ENCODE results near the gene GNL3L. TPM values are rescaled to one million over a fixed set of nuclear protein-coding genes. Genes with fewer than 3 reads are reported as not detected.
A peak's percentile ranks its signal among the peaks of the same experiment; 100 is the strongest.

Gene GNL3L
- total and polyA plus RNA-seq, 2 experiments from 2014 or later, result 10.3 to 31.5 TPM

- H3K4me3 ChIP-seq, result no peak overlapping the region
- no peaks in the 10 kb centered on the region for H3K9me2 ChIP-seq (replicated peaks; ENCODE audit: insufficient read depth)
- peak overlapping the region; percentile 80 for H3K4me2 ChIP-seq
- peak overlapping the region; percentile 17 for H2AFZ ChIP-seq
- WGBS (ENCODE audit: low lambda C conversion rate, missing lambda C conversion rate), result 80% methylated on average over 6 of the region's 6 CpGs
- no peaks in the 10 kb centered on the region for H3K27me3 ChIP-seq
- no peaks in the 10 kb centered on the region for H4K20me1 ChIP-seq (ENCODE audit: insufficient read depth, poor library complexity, severe bottlenecking)
- no peak for TF ChIP-seq CTCF (IDR thresholded peaks at IDR 0.05; ENCODE audit: poor library complexity)
- no peak for TF ChIP-seq EZH2phosphoT487 (IDR thresholded peaks at IDR 0.05; ENCODE audit: low read depth, severe bottlenecking, unreplicated experiment)
- TF ChIP-seq EZH2 (IDR thresholded peaks at IDR 0.05; ENCODE audit: borderline replicate concordance), result no peak
- H3K9me3 ChIP-seq (ENCODE audit: low read depth), result no peaks in the 10 kb centered on the region
- peaks cover 6% of the 10 kb centered on the region for H3K4me1 ChIP-seq (ENCODE audit: insufficient read depth)
- peak overlapping the region; percentile 80 for H3K27ac ChIP-seq
- DNase-seq (ENCODE audit: low spot score), result no peak
- H3K36me3 ChIP-seq (replicated peaks; ENCODE audit: insufficient read depth, low read depth), result no peaks in the 10 kb centered on the region
- H3K79me2 ChIP-seq, result peaks cover 28% of the 10 kb centered on the region
These were observed 33.1 kb upstream of the GNL3L start for GRCh38 chrX:54496936-54497335.

GRCh38 chrX:54509400-54509799, 20.6 kb upstream of the GNL3L start:
- Histone ChIP-seq H3K36me3 (replicated peaks; ENCODE audit: insufficient read depth, low read depth) (no peaks in the 10 kb centered on the region), H3K4me2 (no peak overlapping the region), H3K27me3 (no peaks in the 10 kb centered on the region), H3K4me1 (ENCODE audit: insufficient read depth) (no peaks in the 10 kb centered on the region), H2AFZ (peak overlapping the region; percentile 24), H3K4me3 (no peak overlapping the region), H3K27ac (peak overlapping the region; percentile 70), H3K9me2 (replicated peaks; ENCODE audit: insufficient read depth) (no peaks in the 10 kb centered on the region), H3K9me3 (ENCODE audit: low read depth) (no peaks in the 10 kb centered on the region), H3K79me2 (no peaks in the 10 kb centered on the region), H4K20me1 (ENCODE audit: insufficient read depth, poor library complexity, severe bottlenecking) (no peaks in the 10 kb centered on the region)
- TF ChIP-seq EZH2 (IDR thresholded peaks at IDR 0.05; ENCODE audit: borderline replicate concordance), result no peak
- no peak for TF ChIP-seq CTCF (IDR thresholded peaks at IDR 0.05; ENCODE audit: poor library complexity)
- no peak for TF ChIP-seq EZH2phosphoT487 (IDR thresholded peaks at IDR 0.05; ENCODE audit: low read depth, severe bottlenecking, unreplicated experiment)
- 60% methylated on average over 4 of the region's 4 CpGs for WGBS (ENCODE audit: low lambda C conversion rate, missing lambda C conversion rate)
- peak; percentile 15 for DNase-seq (ENCODE audit: low spot score)

GRCh38 chrX:54529151-54529550, 868 bp upstream of the GNL3L start:
- H4K20me1 ChIP-seq (ENCODE audit: insufficient read depth, poor library complexity, severe bottlenecking), result no peaks in the 10 kb centered on the region
- no peak for TF ChIP-seq CTCF (IDR thresholded peaks at IDR 0.05; ENCODE audit: poor library complexity)
- no peak for TF ChIP-seq EZH2 (IDR thresholded peaks at IDR 0.05; ENCODE audit: borderline replicate concordance)
- no peak for TF ChIP-seq EZH2phosphoT487 (IDR thresholded peaks at IDR 0.05; ENCODE audit: low read depth, severe bottlenecking, unreplicated experiment)
- DNase-seq (ENCODE audit: low spot score), result no peak
- no peak overlapping the region for H3K4me3 ChIP-seq
- H2AFZ ChIP-seq, result peak overlapping the region; percentile 51
- peak overlapping the region; percentile 97 for H3K27ac ChIP-seq
- H3K79me2 ChIP-seq, result peaks cover 38% of the 10 kb centered on the region
- no peaks in the 10 kb centered on the region for H3K27me3 ChIP-seq
- no peaks in the 10 kb centered on the region for H3K36me3 ChIP-seq (replicated peaks; ENCODE audit: insufficient read depth, low read depth)
- H3K9me3 ChIP-seq (ENCODE audit: low read depth), result no peaks in the 10 kb centered on the region
- WGBS (ENCODE audit: low lambda C conversion rate, missing lambda C conversion rate), result 38% methylated on average over 3 of the region's 3 CpGs
- H3K4me2 ChIP-seq, result peak overlapping the region; percentile 73
- H3K4me1 ChIP-seq (ENCODE audit: insufficient read depth), result peaks cover 10% of the 10 kb centered on the region
- H3K9me2 ChIP-seq (replicated peaks; ENCODE audit: insufficient read depth), result no peaks in the 10 kb centered on the region

Measured in hepatocyte (in vitro differentiated cells).